Measurements from ENCODE around the gene ELAVL2.

GRCh38 chr9:23774266-23774665 lies 51.8 kb downstream of the ELAVL2 start:
- TF ChIP-seq GATA2 (IDR thresholded peaks at IDR 0.05; ENCODE audit: low read depth, low read length) (no peak), GATA3 (IDR thresholded peaks at IDR 0.05; ENCODE audit: low read depth, low read length) (no peak)
